Measurements from ENCODE around the gene GNL1. TPM values are rescaled to one million over a fixed set of nuclear protein-coding genes. Genes with fewer than 3 reads are reported as not detected.

The GNL1 gene
- 10 to 100 TPM in 1 of 2 donors, 1 to 10 TPM in 1; 7.9 to 16.4 TPM for total RNA-seq

- Histone ChIP-seq H3K9me3 (no peaks in the 10 kb centered on the region), H3K36me3 (peaks cover 30% of the 10 kb centered on the region), H3K27me3 (no peaks in the 10 kb centered on the region), H3K27ac (peak within 1 kb of the TSS; percentile 99), H3K4me3 (peak within 1 kb of the TSS; percentile 75 to 88), H3K4me1 (peaks cover 0 to 22% of the 10 kb centered on the region in 2 donors)
- TF ChIP-seq CTCF (IDR thresholded peaks at IDR 0.05), result no peak
- peak; percentile 92 for DNase-seq (ENCODE audit: low spot score)
Observed at GRCh38 chr6:30556066-30556905, at the start of gene GNL1. Gene GNL1 (minus strand): TSS chr6:30556489. CDS start chr6:30556203, 286 bp downstream.

GRCh38 chr6:30603961-30604360 lies 47.7 kb upstream of the GNL1 start:
- H3K27me3 ChIP-seq, result no peaks in the 10 kb centered on the region
- no peak overlapping the region for H3K4me3 ChIP-seq
- H3K9me3 ChIP-seq, result no peaks in the 10 kb centered on the region
- no peak for TF ChIP-seq CTCF (IDR thresholded peaks at IDR 0.05)
- peaks cover 89% of the 10 kb centered on the region for H3K36me3 ChIP-seq
- no peak for DNase-seq (ENCODE audit: low spot score)
- no peaks in the 10 kb centered on the region for H3K4me1 ChIP-seq
- H3K27ac ChIP-seq, result no peak overlapping the region

GRCh38 chr6:30601815-30602641 lies 45.7 kb upstream of the GNL1 start:
- H3K9me3 ChIP-seq, result no peaks in the 10 kb centered on the region
- H3K27ac ChIP-seq, result no peak overlapping the region
- peaks cover 70% of the 10 kb centered on the region for H3K36me3 ChIP-seq
- no peaks in the 10 kb centered on the region for H3K27me3 ChIP-seq
- H3K4me1 ChIP-seq, result no peaks in the 10 kb centered on the region
- H3K4me3 ChIP-seq, result no peak overlapping the region
- no peak for DNase-seq (ENCODE audit: low spot score)
- no peak for TF ChIP-seq CTCF (IDR thresholded peaks at IDR 0.05)

- no peak for TF ChIP-seq CTCF (IDR thresholded peaks at IDR 0.05)
- peaks cover 64% of the 10 kb centered on the region for H3K36me3 ChIP-seq
- H3K27ac ChIP-seq, result no peak overlapping the region
- H3K4me1 ChIP-seq, result no peaks in the 10 kb centered on the region
- no peaks in the 10 kb centered on the region for H3K27me3 ChIP-seq
- H3K9me3 ChIP-seq, result no peaks in the 10 kb centered on the region
- H3K4me3 ChIP-seq, result no peak overlapping the region
- DNase-seq (ENCODE audit: low spot score), result no peak
Observed at GRCh38 chr6:30601436-30601814, 45.1 kb upstream of the GNL1 start.

GRCh38 chr6:30600451-30600961 lies 44.2 kb upstream of the GNL1 start:
- Histone ChIP-seq H3K27ac (no peak overlapping the region), H3K4me1 (no peaks in the 10 kb centered on the region), H3K4me3 (no peak overlapping the region), H3K27me3 (no peaks in the 10 kb centered on the region), H3K36me3 (peaks cover 55% of the 10 kb centered on the region), H3K9me3 (no peaks in the 10 kb centered on the region)
- no peak for TF ChIP-seq CTCF (IDR thresholded peaks at IDR 0.05)
- no peak for DNase-seq (ENCODE audit: low spot score)
